ENCODE results near the gene PSME3IP1.

DNA sequence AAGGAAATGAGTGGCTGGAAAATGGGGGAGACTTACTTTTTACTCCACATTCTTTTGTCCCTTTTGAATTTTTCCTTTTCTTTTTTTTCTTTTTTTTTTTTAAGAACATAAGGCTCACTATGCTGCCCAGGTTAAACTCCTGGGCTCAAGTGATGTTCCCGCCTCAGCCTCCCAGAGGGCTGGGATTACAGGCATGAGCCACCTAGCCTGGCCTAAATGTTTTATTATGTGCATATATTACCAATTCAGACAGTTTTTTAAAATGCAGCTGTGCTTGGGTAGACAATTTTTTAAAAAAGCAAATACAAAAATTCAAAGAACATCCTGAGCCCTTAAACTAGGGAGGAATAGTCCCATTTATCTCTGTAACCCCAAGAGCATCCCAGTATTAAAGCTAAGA lies 28.3 kb downstream of the PSME3IP1 start:
- TF ChIP-seq, protein P1, sequence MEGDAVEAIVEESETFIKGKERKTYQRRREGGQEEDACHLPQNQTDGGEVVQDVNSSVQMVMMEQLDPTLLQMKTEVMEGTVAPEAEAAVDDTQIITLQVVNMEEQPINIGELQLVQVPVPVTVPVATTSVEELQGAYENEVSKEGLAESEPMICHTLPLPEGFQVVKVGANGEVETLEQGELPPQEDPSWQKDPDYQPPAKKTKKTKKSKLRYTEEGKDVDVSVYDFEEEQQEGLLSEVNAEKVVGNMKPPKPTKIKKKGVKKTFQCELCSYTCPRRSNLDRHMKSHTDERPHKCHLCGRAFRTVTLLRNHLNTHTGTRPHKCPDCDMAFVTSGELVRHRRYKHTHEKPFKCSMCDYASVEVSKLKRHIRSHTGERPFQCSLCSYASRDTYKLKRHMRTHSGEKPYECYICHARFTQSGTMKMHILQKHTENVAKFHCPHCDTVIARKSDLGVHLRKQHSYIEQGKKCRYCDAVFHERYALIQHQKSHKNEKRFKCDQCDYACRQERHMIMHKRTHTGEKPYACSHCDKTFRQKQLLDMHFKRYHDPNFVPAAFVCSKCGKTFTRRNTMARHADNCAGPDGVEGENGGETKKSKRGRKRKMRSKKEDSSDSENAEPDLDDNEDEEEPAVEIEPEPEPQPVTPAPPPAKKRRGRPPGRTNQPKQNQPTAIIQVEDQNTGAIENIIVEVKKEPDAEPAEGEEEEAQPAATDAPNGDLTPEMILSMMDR (IDR thresholded peaks at IDR 0.05): no peak
- no peak for TF ChIP-seq ZFX (IDR thresholded peaks at IDR 0.05; ENCODE audit: borderline replicate concordance)
